Prostate gland (tissue), 2 donors: Measurements from ENCODE around the gene TMEM263. TPM values are rescaled to one million over a fixed set of nuclear protein-coding genes. Genes with fewer than 3 reads are reported as not detected.

Experiments used
- DNase-seq: peaks from one replicate; pipeline ENCODE4 v3.0.0-alpha.2; 2019; ENCODE audit warnings: low spot score
- H3K27ac ChIP-seq, 2 donors: fragments of 200-600 bp; sonication (generic); 2 replicates each; pipeline ENCODE4 v1.5.1; 2017 to 2019
- H3K27me3 ChIP-seq: fragments of 200-600 bp; sonication (generic); replicated peaks from 2 replicates; pipeline ENCODE4 v1.5.1; 2019; ENCODE audit not compliant: insufficient read depth
- H3K36me3 ChIP-seq, 2 donors: fragments of 200-600 bp; sonication (generic); 1 replicate in 1 of 2; 2 replicates in 1 of 2; pipeline versions ENCODE4 v1.5.1 to v1.8.1; 2017 to 2019
- H3K4me1 ChIP-seq: fragments of 200-600 bp; sonication (generic); replicated peaks from 2 replicates; pipeline ENCODE4 v1.5.1; 2019
- H3K4me3 ChIP-seq, 2 donors: fragments of 200-600 bp; sonication (generic); 2 replicates each; pipeline ENCODE4 v1.5.1; 2017 to 2019
- H3K9me3 ChIP-seq: fragments of 200-600 bp; sonication (generic); 2 replicates; pipeline ENCODE4 v1.5.1; 2017
- CTCF ChIP-seq, 4 experiments: fragments of 200-600 bp in 2 of 4; fragments of 450-650 bp in 2 of 4; sonication (generic) in 2 of 4; IDR thresholded peaks; 1 replicate in 3 of 4; 2 replicates in 1 of 4; pipeline ENCODE4 v1.5.1; 2016 to 2019; ENCODE audit warnings: antibody characterized with exemption in 4 of 4, mild to moderate bottlenecking in 2 of 4, moderate library complexity in 2 of 4
- POLR2A ChIP-seq: fragments of 450-650 bp; IDR thresholded peaks from one replicate; pipeline ENCODE4 v1.6.1; 2016; ENCODE audit warnings: antibody characterized with exemption, mild to moderate bottlenecking
- POLR2AphosphoS5 ChIP-seq: sonication (generic); formaldehyde crosslinking; IDR thresholded peaks from one replicate; pipeline ENCODE4 v1.6.1; 2017; ENCODE audit warnings: antibody characterized with exemption
- WGBS: methylation state at CpG from one replicate; pipeline ENCODE4 v1.1.5; 2018; 5-methylcytosine and 5-hydroxymethylcytosine counted together
- intact Hi-C: fragments of 100-400 bp; cut with DNase I; formaldehyde crosslinking; loops from one replicate; pipeline ENCODE4 v1.14.2; 2022
- total RNA-seq, 2 donors: library from RNA; depleted of rRNA; stranded (reverse); fragments of >200 nt; gene quantifications; one replicate each; pipeline ENCODE4 v1.1.0, GENCODE V29; 2016

TMEM263 gene
- total RNA-seq, 2 donors from 2014 or later, result 41.7 to 44.4 TPM

GRCh38 chr12:106984588-106985137 lies 29.0 kb downstream of the TMEM263 start:
- no peak overlapping the region for H3K27ac ChIP-seq
- no peaks in the 10 kb centered on the region for H3K36me3 ChIP-seq
- no peak for DNase-seq
- H3K27me3 ChIP-seq, result no peaks in the 10 kb centered on the region
- 94% methylated on average over 6 of the region's 6 CpGs for WGBS
- intact Hi-C loops, result no loop called here
- peaks cover 5% of the 10 kb centered on the region for H3K4me1 ChIP-seq
- TF ChIP-seq POLR2AphosphoS5, result no peak
- no peak for TF ChIP-seq POLR2A
- no peak for TF ChIP-seq CTCF (IDR thresholded peaks at IDR 0.05)
- no peaks in the 10 kb centered on the region for H3K9me3 ChIP-seq
- no peak overlapping the region for H3K4me3 ChIP-seq

GRCh38 chr12:106985479-106985878 lies 29.8 kb downstream of the TMEM263 start:
- H3K4me1 ChIP-seq, result peaks cover 5% of the 10 kb centered on the region
- 92% methylated on average over 5 of the region's 5 CpGs for WGBS
- no peaks in the 10 kb centered on the region for H3K36me3 ChIP-seq
- no peak overlapping the region for H3K4me3 ChIP-seq
- TF ChIP-seq CTCF (IDR thresholded peaks at IDR 0.05) (no peak), POLR2A (no peak), POLR2AphosphoS5 (no peak)
- H3K9me3 ChIP-seq, result no peaks in the 10 kb centered on the region
- no peaks in the 10 kb centered on the region for H3K27me3 ChIP-seq
- H3K27ac ChIP-seq, result no peak overlapping the region
- intact Hi-C loops, result no loop called here
- DNase-seq, result no peak

DNA sequence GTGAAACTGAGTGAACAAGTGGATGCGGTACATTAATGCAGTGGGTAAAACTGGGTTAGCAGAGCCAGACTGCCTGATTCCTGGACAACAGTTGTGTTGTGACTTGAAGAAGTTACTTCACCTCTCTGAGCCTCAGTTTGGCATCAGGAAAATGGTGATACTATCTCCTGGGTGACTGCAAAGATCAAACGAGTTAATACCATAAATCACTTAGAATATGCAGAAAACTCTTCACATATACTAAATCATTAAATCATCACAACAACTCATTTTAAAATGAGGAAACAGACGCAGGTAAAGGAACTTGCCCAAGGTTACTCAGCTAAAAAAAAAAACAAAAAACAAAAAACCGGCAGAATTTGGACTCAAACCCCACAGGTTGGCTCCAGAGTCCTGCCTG lies 30.4 kb downstream of the TMEM263 start:
- no peak for TF ChIP-seq POLR2AphosphoS5
- peak overlapping the region; percentile 86 to 87 for H3K27ac ChIP-seq
- 20% methylated on average over 4 of the region's 4 CpGs for WGBS
- H3K4me1 ChIP-seq, result peaks cover 5% of the 10 kb centered on the region
- intact Hi-C loops, result loop anchor here (2.0 kb wide), 1 partner anchor 29 kb away; no protein-coding TSS in a partner anchor
- H3K4me3 ChIP-seq, result peak overlapping the region; percentile 55 to 60
- no peak for DNase-seq
- H3K27me3 ChIP-seq, result no peaks in the 10 kb centered on the region
- H3K9me3 ChIP-seq, result no peaks in the 10 kb centered on the region
- no peaks in the 10 kb centered on the region for H3K36me3 ChIP-seq

DNA sequence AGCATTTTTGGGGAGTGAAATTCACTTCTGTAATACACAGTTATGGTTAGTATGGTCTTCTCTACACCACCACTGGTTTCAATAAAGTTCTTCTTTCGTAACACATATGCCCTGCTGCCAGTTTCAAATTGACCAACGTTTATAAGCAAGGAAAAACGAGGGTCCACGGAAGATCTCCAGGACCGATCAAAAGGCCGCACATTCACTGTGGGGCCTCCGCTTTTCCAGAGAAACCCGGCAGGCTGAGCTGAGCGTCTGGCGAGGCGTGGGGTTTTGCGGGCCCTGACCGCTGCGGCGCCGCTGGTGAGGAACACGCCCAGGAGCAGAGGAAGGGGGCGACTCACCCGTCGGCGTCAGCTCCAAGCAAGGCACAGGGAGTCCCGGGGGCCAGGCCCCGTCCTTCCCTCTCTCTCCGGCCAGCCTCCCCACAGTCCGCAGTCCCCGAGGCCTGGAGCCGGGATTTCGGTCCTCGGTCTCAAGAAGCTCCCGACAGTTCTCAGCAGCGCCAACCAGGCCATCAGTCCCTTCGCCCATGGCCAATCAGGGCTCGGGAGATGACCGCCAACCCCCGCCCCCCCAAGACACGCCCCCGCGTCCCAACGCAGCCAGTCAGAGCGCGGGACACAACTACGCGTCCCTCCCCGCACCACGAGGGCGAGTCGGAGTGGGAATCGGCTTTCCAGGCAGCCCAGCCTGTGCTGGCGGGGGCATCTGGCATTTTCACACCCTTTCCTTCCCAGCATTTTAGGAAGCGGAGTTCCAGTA lies 31.1 kb downstream of the TMEM263 start, which contains the start of gene MTERF2:
Gene MTERF2, minus strand, starts transcription at position 522 of the 765 bp plus-strand sequence. CDS start 8,432 bp downstream, outside the sequence.
- intact Hi-C loops, result loop anchor here (1.0 to 2.0 kb wide), 2 partner anchors 30 to 106 kb away; partner anchors contain the start of gene CRY1
- Histone ChIP-seq H3K36me3 (no peaks in the 10 kb centered on the region), H3K4me1 (peaks cover 5% of the 10 kb centered on the region), H3K27ac (peak within 1 kb of the TSS; percentile 86 to 87), H3K27me3 (no peaks in the 10 kb centered on the region), H3K9me3 (no peaks in the 10 kb centered on the region), H3K4me3 (peak within 1 kb of the TSS; percentile 55 to 60)
- peak in 1 of 4 experiments; percentile 13 for TF ChIP-seq CTCF (IDR thresholded peaks at IDR 0.05)
- TF ChIP-seq POLR2AphosphoS5, result peak; percentile 89
- TF ChIP-seq POLR2A, result peak; percentile 80
- DNase-seq, result peak; percentile 92
- under 1% methylated on average over 48 of the region's 50 CpGs for WGBS

GRCh38 chr12:106987846-106988245 lies 32.1 kb downstream of the TMEM263 start:
- 30% methylated on average over 6 of the region's 6 CpGs for WGBS
- H3K4me3 ChIP-seq, result no peak overlapping the region
- intact Hi-C loops, result loop anchor here (1.0 to 2.0 kb wide), 2 partner anchors 31 to 105 kb away; partner anchors contain the start of gene CRY1
- TF ChIP-seq POLR2AphosphoS5 (no peak), CTCF (IDR thresholded peaks at IDR 0.05) (no peak), POLR2A (no peak)
- DNase-seq, result peak; percentile 39
- H3K27me3 ChIP-seq, result no peaks in the 10 kb centered on the region
- H3K4me1 ChIP-seq, result peaks cover 5% of the 10 kb centered on the region
- H3K36me3 ChIP-seq, result no peaks in the 10 kb centered on the region
- H3K27ac ChIP-seq, result peak overlapping the region; percentile 86 to 87
- no peaks in the 10 kb centered on the region for H3K9me3 ChIP-seq
